CD14-positive monocyte (primary cell): ENCODE measurements around the gene CBLN4. TPM values are rescaled to one million over a fixed set of nuclear protein-coding genes. Genes with fewer than 3 reads are reported as not detected.

Source experiments
- DNase-seq, 3 donors: peaks; one replicate each; pipeline ENCODE4 v3.0.0-alpha.2; 2011 to 2022
- H2AFZ ChIP-seq: 2 replicates; pipeline ENCODE4 v1.6.0; 2012; ENCODE audit warnings: mild to moderate bottlenecking, low read depth, low read length, inconsistent platforms; ENCODE audit not compliant: insufficient read depth, poor library complexity, severe bottlenecking
- H3K27ac ChIP-seq, 2 donors: 1 replicate in 1 of 2; 2 replicates in 1 of 2; pipeline ENCODE4 v1.5.1; 2012 to 2013; ENCODE audit warnings: low read length in 2 of 2, control low read depth in 1 of 2, inconsistent platforms in 1 of 2, low read depth in 1 of 2, mild to moderate bottlenecking in 1 of 2
- H3K27me3 ChIP-seq, 2 donors: one replicate each; pipeline versions ENCODE4 v1.6.0 to v1.6.1; 2011 to 2013; ENCODE audit warnings: low read length in 2 of 2; ENCODE audit not compliant: control insufficient read depth in 2 of 2, insufficient read depth in 2 of 2
- H3K36me3 ChIP-seq, 2 donors: replicated peaks in 1 of 2; 1 replicate in 1 of 2; 2 replicates in 1 of 2; pipeline versions ENCODE4 v1.5.1 to v1.6.1; 2012 to 2013; ENCODE audit warnings: low read length in 2 of 2, control low read depth in 1 of 2, inconsistent platforms in 1 of 2, mild to moderate bottlenecking in 1 of 2; ENCODE audit not compliant: insufficient read depth in 2 of 2, control insufficient read depth in 1 of 2
- H3K4me1 ChIP-seq, 2 donors: 1 replicate in 1 of 2; 2 replicates in 1 of 2; pipeline versions ENCODE4 v1.5.1 to v1.6.1; 2012 to 2013; ENCODE audit warnings: low read length in 2 of 2, control low read depth in 1 of 2, inconsistent platforms in 1 of 2, mild to moderate bottlenecking in 1 of 2, moderate library complexity in 1 of 2; ENCODE audit not compliant: insufficient read depth in 2 of 2, control insufficient read depth in 1 of 2
- H3K4me2 ChIP-seq: replicated peaks from 2 replicates; pipeline ENCODE3; 2012; ENCODE audit warnings: low read length, moderate library complexity, mild to moderate bottlenecking; ENCODE audit not compliant: poor library complexity, severe bottlenecking; ENCODE audit errors: extremely low read depth
- H3K4me3 ChIP-seq, 3 experiments: fragments of 200-600 bp in 1 of 3; sonication (generic) in 1 of 3; replicated peaks in 1 of 3; 1 replicate in 2 of 3; 2 replicates in 1 of 3; pipeline ENCODE4 v1.5.1; 2011 to 2013; ENCODE audit warnings: low read length in 3 of 3, mild to moderate bottlenecking in 3 of 3, control low read depth in 2 of 3, low read depth in 2 of 3, inconsistent platforms in 1 of 3, moderate library complexity in 1 of 3
- H3K79me2 ChIP-seq: 2 replicates; pipeline ENCODE4 v1.6.0; 2012; ENCODE audit warnings: mild to moderate bottlenecking, control low read depth, inconsistent platforms, low read length, moderate library complexity; ENCODE audit not compliant: insufficient read depth
- H3K9ac ChIP-seq: 2 replicates; pipeline ENCODE4 v1.6.0; 2017; ENCODE audit warnings: low read length, mild to moderate bottlenecking; ENCODE audit not compliant: insufficient read depth, poor library complexity, severe bottlenecking
- H3K9me3 ChIP-seq, 2 donors: replicated peaks in 1 of 2; 1 replicate in 1 of 2; 2 replicates in 1 of 2; pipeline versions ENCODE4 v1.5.1 to v1.6.1; 2012 to 2013; ENCODE audit warnings: low read length in 2 of 2, control low read depth in 1 of 2; ENCODE audit not compliant: control insufficient read depth in 1 of 2, insufficient read depth in 1 of 2
- H4K20me1 ChIP-seq: 2 replicates; pipeline ENCODE4 v1.6.0; 2012; ENCODE audit warnings: mild to moderate bottlenecking, low read length, control low read depth, moderate library complexity; ENCODE audit not compliant: insufficient read depth
- H3K27ac Mint-ChIP-seq, 7 donors: one replicate each; pipeline ENCODE4 v1.8.0; 2020; ENCODE audit warnings: mild to moderate bottlenecking in 7 of 7, mixed read lengths in 7 of 7, moderate library complexity in 6 of 7, inconsistent platforms in 2 of 7
- H3K27me3 Mint-ChIP-seq, 3 donors: one replicate each; pipeline ENCODE4 v1.8.0; 2021 to 2022; ENCODE audit warnings: low read depth in 3 of 3, mild to moderate bottlenecking in 3 of 3, mixed read lengths in 3 of 3, moderate library complexity in 3 of 3, inconsistent platforms in 1 of 3
- H3K36me3 Mint-ChIP-seq, 2 donors: one replicate each; pipeline ENCODE4 v1.8.0; 2020; ENCODE audit warnings: mixed read lengths in 2 of 2, inconsistent platforms in 1 of 2, mild to moderate bottlenecking in 1 of 2
- H3K4me1 Mint-ChIP-seq: one replicate; pipeline ENCODE4 v1.8.0; 2020; ENCODE audit warnings: mild to moderate bottlenecking, mixed read lengths
- H3K4me3 Mint-ChIP-seq, 2 donors: one replicate each; pipeline ENCODE4 v1.8.0; 2020; ENCODE audit warnings: mild to moderate bottlenecking in 2 of 2, mixed read lengths in 2 of 2, moderate library complexity in 1 of 2
- H3K9me3 Mint-ChIP-seq, 7 donors: one replicate each; pipeline ENCODE4 v1.8.0; 2020 to 2022; ENCODE audit warnings: mixed read lengths in 7 of 7, mild to moderate bottlenecking in 6 of 7, moderate library complexity in 6 of 7, inconsistent platforms in 2 of 7
- CTCF ChIP-seq: fragments of 200-600 bp; IDR thresholded peaks from one replicate; pipeline ENCODE4 v1.8.0; 2022; ENCODE audit warnings: antibody characterized with exemption, mild to moderate bottlenecking
- WGBS: methylation state at CpG from one replicate; pipeline ENCODE4 v1.1.5; 2013; ENCODE audit warnings: missing lambda C conversion rate; ENCODE audit not compliant: insufficient coverage; 5-methylcytosine and 5-hydroxymethylcytosine counted together
- intact Hi-C, 2 donors: fragments of 100-400 bp; cut with micrococcal nuclease; formaldehyde crosslinking; loops; one replicate each; pipeline versions ENCODE4 v1.15.0 to v1.15.1; 2023
- polyA plus RNA-seq, 3 donors: library from polyadenylated mRNA; depleted of rRNA in 1 of 3; unstranded in 2 of 3; stranded (reverse) in 1 of 3; fragments of 300-500 nt in 2 of 3; fragments of >200 nt in 1 of 3; fragmentation: Illumina TruSeq in 2 of 3; gene quantifications; 1 replicate in 2 of 3; 2 replicates in 1 of 3; pipeline ENCODE4 v1.2.3, GENCODE V29; 2012 to 2021

CBLN4 gene
- polyA plus RNA-seq, 3 donors = not detected

DNA sequence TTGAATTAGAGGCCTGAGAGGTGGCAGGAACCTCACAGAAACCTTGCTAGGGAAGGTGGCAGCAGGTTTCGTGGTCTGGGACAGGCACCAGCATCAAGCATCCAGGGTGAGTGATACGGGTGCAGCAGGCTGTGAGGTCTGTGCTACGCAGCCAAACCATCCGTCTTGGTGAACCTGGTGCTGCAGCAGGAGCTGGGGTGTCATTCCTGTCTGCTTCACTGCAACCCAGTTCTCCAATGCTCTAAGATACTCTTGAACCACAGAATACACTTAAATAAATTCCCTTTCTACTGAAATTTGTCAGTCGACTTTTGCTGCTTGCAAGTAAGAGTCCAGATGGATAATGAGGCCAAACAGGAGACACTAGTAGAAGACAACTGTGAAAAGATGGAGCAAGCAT lies 9.7 kb upstream of the CBLN4 start:
- no peaks in the 10 kb centered on the region for H3K27me3 ChIP-seq
- H2AFZ ChIP-seq = no peak overlapping the region
- Mint-ChIP-seq H3K27me3 (no peaks in the 10 kb centered on the region), H3K4me3 (no peak overlapping the region), H3K36me3 (no peaks in the 10 kb centered on the region), H3K9me3 (peaks cover 0 to 9% (median 5%) of the 10 kb centered on the region in 7 donors), H3K27ac (no peak overlapping the region), H3K4me1 (no peaks in the 10 kb centered on the region)
- no peak overlapping the region for H3K4me3 ChIP-seq
- no peak overlapping the region for H3K9ac ChIP-seq
- TF ChIP-seq CTCF = no peak
- H3K79me2 ChIP-seq = no peaks in the 10 kb centered on the region
- H3K27ac ChIP-seq = no peak overlapping the region
- no peak for DNase-seq
- intact Hi-C loops = no loop called here
- H3K4me1 ChIP-seq = no peaks in the 10 kb centered on the region
- H3K36me3 ChIP-seq = no peaks in the 10 kb centered on the region
- peaks cover 0 to 7% of the 10 kb centered on the region in 2 donors for H3K9me3 ChIP-seq
- no peaks in the 10 kb centered on the region for H4K20me1 ChIP-seq
- H3K4me2 ChIP-seq = no peak overlapping the region
- WGBS = 86% methylated on average over 4 of the region's 5 CpGs

DNA sequence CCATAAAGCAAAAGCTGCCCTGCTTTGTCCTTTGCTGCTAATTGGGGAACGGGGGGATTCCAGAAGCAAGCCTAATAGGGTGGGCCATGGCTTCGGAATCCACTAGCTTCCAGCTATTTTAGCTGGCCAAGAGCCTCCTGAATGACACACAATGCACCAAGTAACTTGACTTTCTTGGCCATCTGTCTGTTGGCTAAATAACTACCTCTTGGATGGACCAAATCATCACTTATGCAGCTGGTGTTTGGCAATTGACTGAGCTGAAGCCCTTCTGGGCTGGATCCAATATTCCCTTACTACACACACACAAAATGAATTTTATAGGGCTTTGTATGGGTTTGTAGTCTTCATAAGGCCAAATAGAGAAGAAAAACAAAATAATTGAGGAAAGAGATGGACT lies 8.8 kb upstream of the CBLN4 start:
- Histone ChIP-seq H3K4me1 (no peaks in the 10 kb centered on the region), H3K4me2 (no peak overlapping the region), H4K20me1 (no peaks in the 10 kb centered on the region), H3K36me3 (no peaks in the 10 kb centered on the region), H3K4me3 (no peak overlapping the region), H3K9me3 (peaks cover 0 to 7% of the 10 kb centered on the region in 2 donors), H3K27me3 (no peaks in the 10 kb centered on the region), H3K79me2 (no peaks in the 10 kb centered on the region), H3K9ac (no peak overlapping the region), H3K27ac (no peak overlapping the region), H2AFZ (no peak overlapping the region)
- Mint-ChIP-seq H3K4me3 (no peak overlapping the region), H3K27me3 (no peaks in the 10 kb centered on the region), H3K27ac (no peak overlapping the region), H3K9me3 (peaks cover 0 to 9% (median 4%) of the 10 kb centered on the region in 7 donors), H3K4me1 (no peaks in the 10 kb centered on the region), H3K36me3 (no peaks in the 10 kb centered on the region)
- 78% methylated on average over 1 of the region's 2 CpGs for WGBS
- no peak for TF ChIP-seq CTCF
- intact Hi-C loops = no loop called here
- DNase-seq = no peak
